Ishikawa (cell line): ENCODE measurements around the gene AATK.
A peak's percentile ranks its signal among the peaks of the same experiment; 100 is the strongest.

Experiments
- CEBPB ChIP-seq: IDR thresholded peaks from 2 replicates; pipeline ENCODE4 v1.6.1; 2012
- CREB1 ChIP-seq: IDR thresholded peaks from 2 replicates; pipeline ENCODE4 v1.6.1; 2012; ENCODE audit warnings: low read depth
- EGR1 ChIP-seq: IDR thresholded peaks from 2 replicates; pipeline ENCODE4 v1.6.1; 2012
- EP300 ChIP-seq: IDR thresholded peaks from 2 replicates; pipeline ENCODE4 v1.6.1; 2012; ENCODE audit warnings: borderline replicate concordance
- FOXM1 ChIP-seq: IDR thresholded peaks from 2 replicates; pipeline ENCODE4 v1.6.1; 2012; ENCODE audit warnings: low read depth, borderline replicate concordance
- NFIC ChIP-seq: IDR thresholded peaks from 2 replicates; pipeline ENCODE4 v1.6.1; 2012
- RAD21 ChIP-seq: IDR thresholded peaks from 2 replicates; pipeline ENCODE4 v1.6.1; 2012; ENCODE audit warnings: low read depth
- TAF1 ChIP-seq: IDR thresholded peaks from 2 replicates; pipeline ENCODE4 v1.6.1; 2012; ENCODE audit warnings: low read depth, mild to moderate bottlenecking
- TCF12 ChIP-seq: IDR thresholded peaks from 2 replicates; pipeline ENCODE4 v1.6.1; 2012; ENCODE audit warnings: low read depth
- TEAD4 ChIP-seq: IDR thresholded peaks from 2 replicates; pipeline ENCODE4 v1.6.1; 2012
- YY1 ChIP-seq: IDR thresholded peaks from 2 replicates; pipeline ENCODE4 v1.6.1; 2012; ENCODE audit warnings: low read depth
- ZBTB7A ChIP-seq: IDR thresholded peaks from 2 replicates; pipeline ENCODE4 v1.6.1; 2012; ENCODE audit warnings: low read depth
- TF ChIP-seq, protein P1 (sequence below): IDR thresholded peaks from 2 replicates; pipeline ENCODE4 v1.6.1; 2012
- TF ChIP-seq, protein P2 (sequence below): IDR thresholded peaks from 2 replicates; pipeline ENCODE4 v1.6.1; 2012; ENCODE audit warnings: low read depth, mild to moderate bottlenecking
- TF ChIP-seq, protein P3 (sequence below): IDR thresholded peaks from 2 replicates; pipeline ENCODE4 v1.6.1; 2012

AATK gene

DNA sequence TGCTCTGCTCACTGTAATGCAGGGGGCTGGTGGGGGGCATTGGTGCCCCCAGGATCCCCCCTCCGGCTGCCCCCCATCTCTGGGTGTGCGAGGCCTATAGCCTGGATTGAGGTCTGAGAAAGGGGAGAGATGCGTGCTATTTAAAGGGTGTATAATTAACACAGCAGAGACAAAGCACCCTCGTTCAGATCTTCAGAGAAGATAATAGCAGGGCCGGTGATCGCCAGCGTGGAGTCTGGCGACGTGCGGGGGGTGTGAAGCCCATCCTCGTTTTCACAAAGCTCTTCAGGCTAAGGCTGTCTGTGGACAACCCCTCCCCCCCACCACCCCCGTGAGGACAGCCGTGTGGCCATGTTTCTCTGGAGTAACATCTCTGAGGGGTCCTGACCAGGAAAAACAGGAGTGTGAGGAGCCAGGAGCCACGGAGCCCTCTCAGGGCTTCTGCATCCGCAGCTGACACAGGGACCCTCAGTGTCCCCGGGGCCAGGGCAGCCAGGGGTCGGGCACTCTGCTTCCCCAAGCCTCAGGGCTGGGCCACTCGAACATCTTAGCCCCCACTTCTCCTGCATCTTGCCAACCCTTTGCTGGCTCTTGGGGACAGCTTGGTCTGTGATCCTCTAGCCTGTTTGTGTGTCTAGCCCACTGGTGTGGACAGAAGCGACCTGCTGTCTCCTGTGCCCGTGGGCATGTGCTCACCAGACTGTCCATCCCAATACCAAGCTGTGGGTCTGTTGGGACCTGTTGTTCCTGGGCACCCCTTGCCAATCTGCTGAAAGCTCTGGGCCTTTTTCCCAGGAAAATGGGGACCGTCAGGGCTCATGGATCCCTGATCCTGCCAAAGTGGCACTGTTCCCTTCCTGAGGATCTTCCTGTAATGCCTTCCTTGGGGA lies 72.2 kb downstream of the AATK start:
- TF ChIP-seq ZBTB7A (no peak), TCF12 (no peak), RAD21 (no peak), FOXM1 (no peak), EP300 (no peak), NFIC (no peak), EGR1 (no peak)
- TF ChIP-seq, protein P1, sequence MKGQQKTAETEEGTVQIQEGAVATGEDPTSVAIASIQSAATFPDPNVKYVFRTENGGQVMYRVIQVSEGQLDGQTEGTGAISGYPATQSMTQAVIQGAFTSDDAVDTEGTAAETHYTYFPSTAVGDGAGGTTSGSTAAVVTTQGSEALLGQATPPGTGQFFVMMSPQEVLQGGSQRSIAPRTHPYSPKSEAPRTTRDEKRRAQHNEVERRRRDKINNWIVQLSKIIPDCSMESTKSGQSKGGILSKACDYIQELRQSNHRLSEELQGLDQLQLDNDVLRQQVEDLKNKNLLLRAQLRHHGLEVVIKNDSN: no peak
- TF ChIP-seq, protein P2, sequence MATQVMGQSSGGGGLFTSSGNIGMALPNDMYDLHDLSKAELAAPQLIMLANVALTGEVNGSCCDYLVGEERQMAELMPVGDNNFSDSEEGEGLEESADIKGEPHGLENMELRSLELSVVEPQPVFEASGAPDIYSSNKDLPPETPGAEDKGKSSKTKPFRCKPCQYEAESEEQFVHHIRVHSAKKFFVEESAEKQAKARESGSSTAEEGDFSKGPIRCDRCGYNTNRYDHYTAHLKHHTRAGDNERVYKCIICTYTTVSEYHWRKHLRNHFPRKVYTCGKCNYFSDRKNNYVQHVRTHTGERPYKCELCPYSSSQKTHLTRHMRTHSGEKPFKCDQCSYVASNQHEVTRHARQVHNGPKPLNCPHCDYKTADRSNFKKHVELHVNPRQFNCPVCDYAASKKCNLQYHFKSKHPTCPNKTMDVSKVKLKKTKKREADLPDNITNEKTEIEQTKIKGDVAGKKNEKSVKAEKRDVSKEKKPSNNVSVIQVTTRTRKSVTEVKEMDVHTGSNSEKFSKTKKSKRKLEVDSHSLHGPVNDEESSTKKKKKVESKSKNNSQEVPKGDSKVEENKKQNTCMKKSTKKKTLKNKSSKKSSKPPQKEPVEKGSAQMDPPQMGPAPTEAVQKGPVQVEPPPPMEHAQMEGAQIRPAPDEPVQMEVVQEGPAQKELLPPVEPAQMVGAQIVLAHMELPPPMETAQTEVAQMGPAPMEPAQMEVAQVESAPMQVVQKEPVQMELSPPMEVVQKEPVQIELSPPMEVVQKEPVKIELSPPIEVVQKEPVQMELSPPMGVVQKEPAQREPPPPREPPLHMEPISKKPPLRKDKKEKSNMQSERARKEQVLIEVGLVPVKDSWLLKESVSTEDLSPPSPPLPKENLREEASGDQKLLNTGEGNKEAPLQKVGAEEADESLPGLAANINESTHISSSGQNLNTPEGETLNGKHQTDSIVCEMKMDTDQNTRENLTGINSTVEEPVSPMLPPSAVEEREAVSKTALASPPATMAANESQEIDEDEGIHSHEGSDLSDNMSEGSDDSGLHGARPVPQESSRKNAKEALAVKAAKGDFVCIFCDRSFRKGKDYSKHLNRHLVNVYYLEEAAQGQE: no peak
- TF ChIP-seq, protein P3, sequence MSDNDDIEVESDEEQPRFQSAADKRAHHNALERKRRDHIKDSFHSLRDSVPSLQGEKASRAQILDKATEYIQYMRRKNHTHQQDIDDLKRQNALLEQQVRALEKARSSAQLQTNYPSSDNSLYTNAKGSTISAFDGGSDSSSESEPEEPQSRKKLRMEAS: no peak

DNA sequence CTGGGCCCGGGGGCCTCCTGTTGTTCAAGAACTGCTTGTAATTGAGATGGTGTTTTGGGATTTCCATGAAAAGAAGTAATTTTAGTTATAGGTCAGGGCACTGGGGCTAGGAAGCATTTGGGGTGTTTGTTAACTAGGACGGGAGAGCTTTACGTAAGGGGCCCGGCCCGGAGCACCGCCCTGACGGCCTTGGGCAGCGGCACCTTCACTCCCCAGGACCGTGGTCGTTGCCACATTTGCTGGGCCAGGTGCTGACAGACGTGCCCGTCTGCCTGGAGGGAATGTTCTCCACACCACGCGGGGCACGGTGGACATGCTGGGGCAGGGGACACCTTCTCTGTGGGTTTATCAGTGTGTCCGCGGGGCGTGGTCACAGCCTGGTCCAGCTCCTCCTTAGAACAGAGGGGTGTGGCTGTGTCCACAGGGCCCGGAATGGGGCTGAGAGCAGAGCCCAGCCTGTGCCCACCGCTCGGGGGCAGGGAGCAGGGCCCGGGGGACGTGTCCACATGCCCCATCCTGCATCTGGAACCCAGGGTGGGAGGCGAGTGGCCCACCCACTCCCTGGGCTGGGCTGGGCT lies 73.4 kb downstream of the AATK start:
- no peak for TF ChIP-seq ZBTB7A
- no peak for TF ChIP-seq CREB1
- no peak for TF ChIP-seq TEAD4
- TF ChIP-seq TCF12: no peak
- TF ChIP-seq, protein P1: no peak
- no peak for TF ChIP-seq FOXM1
- no peak for TF ChIP-seq EGR1
- no peak for TF ChIP-seq YY1
- no peak for TF ChIP-seq NFIC
- TF ChIP-seq TAF1: no peak
- TF ChIP-seq CEBPB: no peak

DNA sequence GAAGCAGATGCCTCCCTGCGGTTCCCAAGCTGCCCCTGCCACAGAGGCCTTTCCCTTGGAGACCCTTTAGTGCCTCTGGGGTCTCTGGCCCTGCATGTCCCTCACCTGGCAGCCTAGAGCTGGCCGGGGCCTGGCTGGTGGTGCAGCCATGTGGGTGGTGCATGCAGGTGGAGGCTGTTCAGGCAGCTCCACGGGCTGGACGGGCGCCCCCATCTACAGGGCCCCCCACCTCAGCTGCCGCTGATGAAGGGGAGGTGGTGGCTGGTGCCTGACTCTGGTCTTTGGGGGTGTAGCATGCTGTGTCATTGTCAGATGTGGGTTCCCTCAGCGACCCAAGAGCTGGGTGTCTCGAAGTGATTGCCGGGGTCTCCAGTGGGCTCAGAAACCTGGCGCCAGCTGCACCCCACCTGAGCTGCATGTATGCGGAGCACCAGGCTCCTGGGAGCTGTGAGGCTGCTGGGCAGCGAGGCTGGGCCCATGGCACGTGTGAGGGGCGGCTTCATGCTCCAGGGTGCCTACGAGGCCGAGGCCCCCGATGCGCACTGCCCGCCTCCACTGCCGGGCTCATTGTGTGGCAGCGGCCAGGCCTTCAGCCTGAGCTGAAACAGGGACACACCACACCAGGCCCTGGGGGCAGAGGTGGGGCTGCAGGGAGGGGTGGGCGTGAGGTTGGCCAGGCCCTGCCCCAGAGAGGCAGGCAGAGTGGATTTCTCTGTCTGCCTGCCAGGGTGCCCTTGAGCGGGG lies 74.1 kb downstream of the AATK start:
- TF ChIP-seq, protein P2: no peak
- no peak for TF ChIP-seq EGR1
- peak; percentile 49; the same call in 1 of the 2 replicates for TF ChIP-seq ZBTB7A

DNA sequence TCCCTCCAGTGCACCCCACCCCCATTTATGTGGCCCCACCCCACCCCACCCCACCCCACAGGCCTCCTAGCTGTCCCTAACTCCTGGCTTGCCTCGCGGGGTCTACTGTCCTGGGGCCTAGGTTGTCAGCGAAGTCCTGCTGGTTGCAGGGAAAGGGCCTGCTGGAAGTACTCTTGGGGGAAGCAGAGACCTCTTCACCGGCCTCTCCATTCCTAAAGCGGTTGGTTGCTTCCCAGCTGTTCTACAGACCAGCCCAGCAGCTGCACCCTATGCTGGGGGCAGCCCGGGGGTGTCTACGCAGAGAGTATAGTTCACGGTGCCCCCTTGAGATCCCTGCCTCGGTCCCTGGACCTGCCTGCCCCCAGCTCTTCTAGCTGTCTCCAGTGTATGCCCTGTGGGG lies 74.9 kb downstream of the AATK start:
- TF ChIP-seq YY1: no peak

DNA sequence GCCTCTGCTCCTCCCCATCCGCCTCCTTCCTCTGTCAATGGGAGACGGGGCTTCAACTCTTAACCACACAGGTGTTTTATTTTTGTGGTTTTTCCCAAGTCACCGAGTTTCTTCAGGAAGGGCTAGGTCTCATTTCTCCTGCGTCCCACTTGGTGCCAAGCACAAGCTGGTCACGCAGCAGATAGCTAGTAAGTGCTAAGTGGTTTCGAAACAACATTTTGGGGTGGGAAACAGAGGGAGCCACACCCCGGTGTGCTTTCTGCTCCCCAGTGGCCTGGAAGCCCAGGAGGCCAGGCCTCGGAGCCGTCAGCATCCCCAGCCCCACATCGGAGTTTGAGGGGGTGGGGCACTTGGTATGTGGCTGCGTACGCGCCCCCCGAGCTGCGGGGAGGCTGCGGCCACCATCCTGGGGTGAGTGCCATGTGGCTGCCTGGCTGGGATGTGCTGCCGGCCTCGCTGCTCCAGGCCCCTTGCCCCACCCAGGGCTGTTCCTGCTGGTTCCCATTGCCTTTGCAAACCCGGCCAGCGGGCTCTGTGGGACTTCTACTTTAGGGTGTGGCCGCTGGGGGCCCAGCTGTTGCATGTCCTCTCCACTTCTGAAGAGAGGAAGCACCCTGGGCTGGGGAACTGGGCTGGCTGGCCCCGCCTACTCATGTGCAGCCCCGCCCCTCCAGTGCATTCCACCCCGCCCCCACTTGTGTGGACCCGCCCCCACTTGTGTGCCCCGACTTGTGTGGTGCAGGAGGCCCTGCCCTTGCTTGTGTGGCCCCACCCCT lies 75.5 kb downstream of the AATK start:
- no peak for TF ChIP-seq CREB1
- TF ChIP-seq TEAD4: 0 out of 2 replicates have a peak, but pooled peaks have one; percentile 10
- TF ChIP-seq, protein P3: peak; percentile 59; the same call in 1 of the 2 replicates
- TF ChIP-seq YY1: no peak
- no peak for TF ChIP-seq EGR1
- peak; percentile 30; the same call in 1 of the 2 replicates for TF ChIP-seq EP300
- peak; percentile 65 for TF ChIP-seq TCF12
- TF ChIP-seq RAD21: peak; percentile 18; the same call in 1 of the 2 replicates
